NOMO-1 treated with DMSO at 0.1 percent for 48 hours (cell line): ENCODE measurements around the gene TMEM238.
"Not testable (repeated sequence)": the region's sequence is repeated elsewhere in the genome, so short reads cannot be mapped to it uniquely, and the experiment has no call there.

Experiments
- DNase-seq: peaks from one replicate; lab custom pipeline; 2025; ENCODE audit not compliant: unreplicated experiment; lab: John Stamatoyannopoulos, UW

The TMEM238 gene

DNA sequence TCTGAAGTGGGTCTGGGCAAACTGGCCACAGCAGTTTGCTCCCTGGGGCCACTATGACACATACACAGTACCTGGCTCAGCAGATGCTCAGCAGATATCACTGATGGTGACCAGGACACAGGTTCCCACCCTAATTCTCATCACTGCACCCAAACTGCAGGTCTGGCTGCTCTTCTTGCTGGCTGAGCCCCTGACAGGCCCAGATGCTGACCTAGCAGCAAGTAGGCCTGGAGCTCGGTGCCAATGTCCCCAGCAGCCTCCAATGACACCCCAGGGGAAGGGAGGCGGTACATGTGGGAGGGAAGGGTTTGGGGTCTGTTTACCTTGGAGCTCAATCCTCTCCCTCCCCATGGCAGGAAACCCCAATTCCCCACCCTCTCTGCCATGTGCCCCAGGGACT lies 18.4 kb upstream of the TMEM238 start:
- DNase-seq = no peak

DNA sequence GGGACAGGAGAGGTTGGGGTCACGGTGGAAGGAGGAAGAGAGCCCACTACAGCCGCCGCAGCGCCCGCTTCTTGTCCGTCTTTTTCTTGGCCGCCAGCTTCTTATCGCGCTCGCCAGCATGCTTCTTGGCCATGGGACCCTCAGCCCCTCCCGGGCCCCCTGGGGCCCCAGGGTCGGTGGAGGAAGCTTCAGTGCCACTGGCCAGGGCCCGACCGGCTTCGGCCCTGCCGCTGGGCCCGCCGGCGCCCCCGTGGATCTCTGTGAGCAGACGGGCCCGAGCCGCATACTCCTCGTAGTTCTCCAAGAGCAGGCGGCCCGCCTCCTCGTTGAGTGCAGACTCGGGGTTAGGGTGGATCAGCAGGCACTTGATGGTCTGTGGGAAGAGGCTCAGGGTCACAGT lies 17.3 kb upstream of the TMEM238 start:
- not testable (repeated sequence) for DNase-seq

DNA sequence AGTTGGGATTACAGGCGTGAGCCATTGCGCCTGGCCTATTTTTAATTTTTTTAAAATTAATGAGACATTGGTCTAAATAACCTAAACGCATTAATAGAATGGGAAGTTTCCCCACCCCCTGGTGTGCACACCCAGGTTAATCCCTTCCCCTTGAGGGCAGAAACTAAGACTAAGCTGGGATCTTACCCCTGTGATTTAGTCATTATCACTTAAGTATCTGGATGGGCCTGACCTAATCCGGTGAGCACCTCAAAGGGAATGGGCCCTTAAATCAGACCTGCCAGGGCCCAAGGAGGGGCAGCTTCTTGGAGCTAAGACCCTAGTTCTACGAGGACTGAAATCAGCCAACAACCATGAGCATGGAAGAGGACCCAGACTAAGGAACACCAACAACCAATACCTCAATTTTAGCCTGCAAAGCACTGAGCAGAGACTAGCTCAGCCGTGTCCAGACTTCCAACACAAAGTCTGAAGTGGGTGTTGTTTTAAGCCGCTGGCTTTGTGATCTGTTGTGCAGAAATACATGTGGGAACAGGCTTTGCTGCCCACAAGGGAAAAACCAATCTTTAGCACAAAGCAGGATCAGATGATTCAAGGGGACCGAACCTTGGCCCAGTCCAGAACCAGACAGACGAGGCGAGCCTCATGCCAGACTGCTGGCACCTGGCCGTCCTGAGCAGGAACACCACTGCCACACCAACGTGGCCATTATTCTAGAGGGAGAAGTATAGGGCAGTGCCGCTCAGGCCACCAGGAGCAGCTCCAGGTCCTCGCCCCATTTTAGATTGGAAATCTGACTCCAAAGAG lies 16.4 kb upstream of the TMEM238 start:
- no peak for DNase-seq

DNA sequence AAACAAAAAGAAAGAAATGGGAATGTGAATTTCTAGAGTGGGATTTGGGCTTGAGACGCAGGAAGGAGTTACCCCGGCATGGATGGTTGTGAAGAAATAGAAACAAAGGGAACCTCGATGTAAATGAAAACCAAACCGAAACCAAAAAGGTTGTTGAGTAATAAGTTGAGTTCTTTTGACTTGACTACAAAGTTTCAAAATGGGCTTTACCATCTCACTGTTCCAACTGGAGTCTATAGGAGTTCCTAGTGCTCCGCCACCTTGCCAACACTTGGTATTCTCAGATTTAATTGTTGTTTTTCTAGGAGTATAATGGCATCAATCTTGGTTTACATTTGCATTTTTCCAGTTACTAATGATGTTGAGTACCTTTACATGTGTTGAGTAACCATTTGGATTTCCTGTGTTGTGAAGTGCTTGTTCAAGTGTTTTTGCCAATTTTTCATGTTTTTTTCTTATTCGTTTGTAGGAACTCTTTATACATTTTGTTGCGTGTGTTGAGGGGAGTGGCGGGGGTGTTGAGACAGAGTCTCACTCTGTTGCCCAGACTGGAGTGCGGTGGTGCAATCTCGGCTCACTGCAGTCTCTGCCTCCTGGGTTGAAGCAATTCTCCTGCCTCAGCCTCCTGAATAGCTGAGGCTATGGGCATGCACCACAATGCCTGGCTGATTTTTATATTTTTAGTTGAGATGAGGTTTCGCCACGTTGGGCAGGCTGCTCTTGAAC lies 14.3 kb upstream of the TMEM238 start:
- peak; percentile 80 for DNase-seq

DNA sequence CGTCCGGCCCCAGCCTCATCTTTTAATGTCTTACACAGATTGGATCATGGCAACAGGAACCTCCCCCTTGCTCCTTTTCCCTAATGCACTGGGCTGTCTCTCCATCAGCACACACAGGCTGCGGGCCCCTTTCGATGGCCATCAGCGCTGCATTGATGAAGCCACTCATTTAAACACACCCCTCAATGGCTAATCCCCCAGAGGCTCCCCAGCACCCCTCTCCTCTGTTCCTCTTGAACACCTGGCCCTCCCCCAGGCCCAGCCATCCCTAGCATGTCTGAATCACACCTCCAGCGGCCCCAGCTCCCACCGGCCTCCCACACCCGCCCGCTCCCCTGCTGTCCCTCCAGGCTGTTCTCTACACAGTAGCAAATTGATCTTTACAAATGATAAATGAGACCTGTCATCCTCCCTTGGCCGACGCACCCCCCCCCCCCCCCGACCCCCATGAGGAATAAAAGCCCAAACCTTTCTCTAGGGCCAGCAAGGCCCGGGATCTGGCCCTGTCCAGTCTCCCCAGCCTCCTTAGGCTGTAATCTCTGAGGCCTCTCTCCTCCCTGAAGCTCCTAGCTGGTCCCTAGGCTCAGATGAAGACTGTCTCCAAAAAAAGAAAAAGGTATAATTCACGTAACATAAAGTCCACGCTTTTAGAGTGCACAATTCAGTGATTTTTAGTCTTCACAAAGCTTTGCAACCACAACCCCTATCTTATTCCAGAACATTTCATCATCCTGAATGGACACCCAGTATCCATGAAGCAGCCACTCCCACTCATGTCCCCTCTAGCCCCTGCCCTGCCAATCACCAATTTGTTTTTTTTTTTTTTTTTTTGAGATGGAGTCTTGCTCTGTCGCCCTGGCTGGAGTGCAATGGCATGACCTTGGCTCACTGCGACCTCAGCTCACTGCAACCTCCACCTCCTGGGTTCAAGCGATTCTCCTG lies 9.0 kb upstream of the TMEM238 start:
- no peak for DNase-seq

DNA sequence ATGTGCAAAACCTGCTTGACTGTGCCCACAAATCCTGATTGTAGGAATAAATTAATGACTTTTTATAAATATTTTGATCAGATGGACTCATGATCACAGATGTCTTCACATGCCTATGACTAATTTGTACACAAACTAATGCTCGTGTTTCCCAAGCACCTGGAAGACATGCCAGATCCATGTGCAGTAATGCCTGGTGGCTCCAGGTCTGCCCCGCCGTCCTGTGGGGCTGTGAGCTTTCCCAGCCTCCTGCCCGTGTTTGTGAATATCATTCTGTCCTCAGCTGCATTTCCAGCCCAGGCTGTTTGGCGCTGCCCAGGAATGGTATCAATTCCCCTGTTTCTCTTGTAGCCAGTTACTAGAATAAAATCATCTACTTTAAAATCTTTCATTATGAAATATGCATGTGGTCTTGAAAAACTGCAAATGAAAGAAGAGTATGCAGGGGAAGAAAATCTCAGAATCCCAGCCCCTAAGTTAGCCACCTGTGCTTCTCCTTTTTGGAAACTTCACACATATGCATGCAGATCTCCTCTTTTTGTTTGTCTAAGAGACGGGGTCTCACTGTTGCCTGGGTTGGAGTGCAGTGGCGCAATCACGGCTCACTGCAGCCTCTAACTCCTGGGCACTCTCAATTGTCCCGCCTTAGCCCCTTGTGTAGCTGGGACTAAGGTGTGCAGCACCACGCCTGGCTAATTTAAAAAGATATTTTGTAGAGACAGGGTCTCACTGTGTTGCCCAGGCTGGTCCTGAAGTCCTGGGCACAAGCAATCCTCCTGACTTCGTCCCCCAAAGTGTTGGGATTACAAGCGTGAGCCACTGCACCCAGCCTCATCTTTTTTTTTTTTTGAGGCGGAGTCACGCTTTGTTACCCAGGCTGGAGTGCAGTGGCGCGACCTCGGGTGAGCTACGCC lies 7.9 kb upstream of the TMEM238 start:
- DNase-seq = no peak

DNA sequence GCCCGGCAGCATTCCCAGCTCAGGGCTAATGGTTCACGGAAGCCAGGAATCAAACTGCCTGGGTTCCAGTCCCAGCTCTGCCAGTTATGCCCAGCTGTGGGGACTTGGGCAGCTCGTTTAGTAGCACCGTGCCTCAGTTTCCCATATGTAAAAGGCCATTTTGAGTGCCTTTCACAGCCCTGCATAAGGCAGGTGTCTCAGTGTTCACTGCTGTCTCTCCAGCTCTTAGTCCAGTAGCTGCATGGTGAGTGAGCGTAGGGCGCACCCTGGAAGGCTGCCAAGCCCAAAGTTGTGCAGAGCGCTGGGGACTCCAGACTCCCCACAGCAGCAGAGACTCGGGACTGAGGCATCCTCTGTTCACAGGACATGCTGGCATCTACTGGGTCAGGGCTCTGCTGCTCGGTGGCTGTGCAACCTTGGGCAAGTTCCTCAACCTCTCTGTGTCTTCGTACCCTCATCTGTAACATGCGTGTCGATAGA lies 7.1 kb upstream of the TMEM238 start:
- DNase-seq = no peak

DNA sequence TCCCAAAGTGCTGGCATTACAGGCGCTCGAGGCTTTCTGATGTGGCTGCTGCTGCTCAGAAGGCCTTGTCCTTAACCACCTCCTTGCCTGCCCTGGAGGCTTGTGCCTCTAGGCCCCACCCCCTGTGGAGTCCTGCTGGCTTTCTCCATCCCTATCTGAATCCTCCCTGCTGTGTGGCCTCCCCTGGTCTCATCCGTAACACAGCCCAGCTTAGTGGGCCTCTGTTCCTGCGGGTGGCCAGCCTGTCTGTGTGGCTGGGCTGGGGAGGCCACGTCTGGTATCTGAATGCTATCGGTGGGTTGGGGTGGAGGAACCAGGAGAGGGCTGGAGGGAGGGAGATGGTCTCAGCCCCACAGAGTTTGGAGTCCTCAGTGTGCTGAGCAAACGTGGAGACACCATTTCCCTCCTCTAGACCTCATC lies 6.4 kb upstream of the TMEM238 start:
- DNase-seq = no peak

DNA sequence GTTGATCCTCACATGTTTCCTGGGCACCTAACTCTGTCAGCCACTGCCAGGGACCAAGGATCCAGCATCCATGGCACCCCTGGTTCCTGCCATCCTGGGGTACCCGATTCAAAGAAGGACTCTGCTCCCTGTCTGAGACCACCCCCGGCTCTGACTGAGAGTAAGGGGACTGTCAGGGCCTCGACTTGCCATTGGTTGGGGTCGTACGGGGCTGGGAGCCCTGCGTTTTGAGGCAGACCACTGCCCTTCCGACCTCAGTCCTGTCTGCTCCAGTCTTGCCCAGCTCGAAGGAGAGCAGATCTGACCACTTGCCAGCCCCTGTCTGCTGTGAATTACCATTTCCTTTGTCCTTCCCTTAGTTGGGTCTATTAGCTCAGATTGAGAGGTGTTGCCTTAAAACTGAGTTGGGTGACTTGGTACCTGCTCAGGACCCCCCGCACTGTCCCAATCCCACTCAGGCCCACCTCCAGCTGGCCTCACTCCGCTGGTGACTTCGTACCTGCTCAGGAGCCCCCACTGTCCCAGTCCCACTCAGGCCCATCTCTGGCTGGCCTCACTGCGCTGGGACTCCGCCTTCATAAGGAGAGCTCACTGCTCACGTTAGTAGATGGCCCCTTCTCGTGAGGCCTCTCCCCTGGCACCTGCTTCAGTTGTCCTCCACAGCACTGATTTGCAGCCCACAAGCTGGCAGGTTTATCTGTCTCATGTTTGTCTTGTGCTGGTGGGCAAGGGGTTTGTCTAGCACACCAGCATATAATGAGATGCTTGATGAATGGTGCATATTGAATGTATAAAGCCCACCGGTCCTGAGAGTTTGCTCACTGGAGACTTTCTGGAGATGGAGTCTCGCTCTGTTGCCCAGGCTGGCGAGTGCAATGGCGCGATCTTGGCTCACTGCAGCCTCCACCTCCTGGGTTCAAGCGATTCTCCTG lies 5.6 kb upstream of the TMEM238 start:
- DNase-seq = no peak

DNA sequence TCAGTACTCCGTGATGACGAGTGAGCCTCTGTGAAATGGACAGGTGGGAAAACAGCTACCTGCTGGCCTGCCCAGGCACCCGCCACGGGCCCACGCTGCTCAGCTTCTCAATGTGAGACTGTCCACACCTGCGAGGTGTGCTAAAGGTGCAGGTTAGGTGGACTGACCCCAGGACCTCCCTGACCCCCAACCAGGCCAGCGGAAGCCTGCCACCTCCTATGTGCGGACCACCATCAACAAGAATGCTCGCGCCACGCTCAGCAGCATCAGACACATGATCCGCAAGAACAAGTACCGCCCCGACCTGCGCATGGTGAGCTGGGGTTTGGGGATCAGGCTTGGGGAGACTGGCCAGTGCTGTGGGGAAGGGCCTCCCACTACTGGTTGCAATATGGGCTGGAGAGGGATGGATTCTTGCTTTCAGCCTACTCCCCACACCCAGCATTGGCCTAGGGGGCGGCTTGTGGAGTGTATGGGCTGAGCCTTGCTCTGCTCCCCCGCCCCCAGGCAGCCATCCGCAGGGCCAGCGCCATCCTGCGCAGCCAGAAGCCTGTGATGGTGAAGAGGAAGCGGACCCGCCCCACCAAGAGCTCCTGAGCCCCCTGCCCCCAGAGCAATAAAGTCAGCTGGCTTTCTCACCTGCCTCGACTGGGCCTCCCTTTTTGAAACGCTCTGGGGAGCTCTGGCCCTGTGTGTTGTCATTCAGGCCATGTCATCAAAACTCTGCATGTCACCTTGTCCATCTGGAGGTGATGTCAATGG lies 3.8 kb upstream of the TMEM238 start:
- no peak for DNase-seq

DNA sequence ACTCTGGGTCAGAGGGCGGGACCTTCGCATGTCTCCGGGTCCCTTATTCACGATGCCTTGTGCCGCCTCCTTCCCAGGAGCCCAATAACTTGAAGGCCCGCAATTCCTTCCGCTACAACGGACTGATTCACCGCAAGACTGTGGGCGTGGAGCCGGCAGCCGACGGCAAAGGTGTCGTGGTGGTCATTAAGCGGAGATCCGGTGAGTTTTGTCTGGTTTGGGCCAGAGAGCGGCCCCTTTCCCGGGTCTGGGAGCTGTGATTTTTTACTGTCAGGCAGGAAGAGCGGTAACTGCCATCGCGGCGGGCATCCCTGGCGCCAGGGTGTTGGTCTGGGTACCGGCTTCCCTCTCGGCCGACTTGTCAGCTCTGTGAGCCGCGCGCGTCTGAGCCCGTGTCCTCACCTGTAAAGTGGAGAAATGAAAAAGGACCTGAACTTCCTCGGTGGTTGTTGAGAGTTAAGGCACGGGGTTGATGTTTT lies 2.4 kb upstream of the TMEM238 start:
- no peak for DNase-seq

DNA sequence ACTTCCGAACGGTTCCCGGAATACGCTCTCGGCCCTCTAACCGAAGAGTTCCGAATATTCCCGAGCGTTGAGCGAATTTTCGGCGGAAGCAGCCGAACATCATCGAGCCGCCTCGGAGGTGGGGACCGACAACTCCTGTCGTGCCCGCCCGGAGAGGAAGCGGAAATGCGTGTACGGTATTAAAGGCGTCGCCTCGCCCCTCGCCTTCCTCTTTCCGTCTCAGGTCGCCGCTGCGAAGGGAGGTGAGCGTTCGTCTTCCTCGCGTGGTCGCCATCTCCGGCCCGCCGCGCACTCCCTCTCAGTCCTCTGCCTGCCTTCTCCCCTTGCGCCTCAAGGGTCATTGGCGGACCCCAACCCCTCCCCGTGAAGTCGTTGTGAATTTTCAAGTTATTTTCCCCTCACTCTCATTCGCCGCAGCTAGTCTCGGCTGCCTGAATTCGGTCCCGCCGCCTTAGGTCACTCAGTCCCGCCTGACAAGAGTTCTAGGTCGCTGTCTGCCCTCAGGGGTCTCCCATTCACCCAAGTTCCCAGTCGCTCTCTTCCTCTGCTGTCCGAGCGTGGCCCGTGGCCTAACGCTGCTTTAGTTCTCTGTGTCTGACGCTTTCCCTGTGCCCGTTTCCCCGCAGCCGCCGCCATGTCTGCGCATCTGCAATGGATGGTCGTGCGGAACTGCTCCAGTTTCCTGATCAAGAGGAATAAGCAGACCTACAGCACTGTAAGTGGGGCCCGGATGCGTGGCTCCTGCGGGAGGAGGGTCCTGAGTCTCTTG lies 1.8 kb upstream of the TMEM238 start, which contains the start of gene RPL28:
RPL28 (plus strand) TSS at position 209 of the 769 bp plus-strand sequence; CDS start at position 635, 426 bp downstream.
- DNase-seq = peak; percentile 98

DNA sequence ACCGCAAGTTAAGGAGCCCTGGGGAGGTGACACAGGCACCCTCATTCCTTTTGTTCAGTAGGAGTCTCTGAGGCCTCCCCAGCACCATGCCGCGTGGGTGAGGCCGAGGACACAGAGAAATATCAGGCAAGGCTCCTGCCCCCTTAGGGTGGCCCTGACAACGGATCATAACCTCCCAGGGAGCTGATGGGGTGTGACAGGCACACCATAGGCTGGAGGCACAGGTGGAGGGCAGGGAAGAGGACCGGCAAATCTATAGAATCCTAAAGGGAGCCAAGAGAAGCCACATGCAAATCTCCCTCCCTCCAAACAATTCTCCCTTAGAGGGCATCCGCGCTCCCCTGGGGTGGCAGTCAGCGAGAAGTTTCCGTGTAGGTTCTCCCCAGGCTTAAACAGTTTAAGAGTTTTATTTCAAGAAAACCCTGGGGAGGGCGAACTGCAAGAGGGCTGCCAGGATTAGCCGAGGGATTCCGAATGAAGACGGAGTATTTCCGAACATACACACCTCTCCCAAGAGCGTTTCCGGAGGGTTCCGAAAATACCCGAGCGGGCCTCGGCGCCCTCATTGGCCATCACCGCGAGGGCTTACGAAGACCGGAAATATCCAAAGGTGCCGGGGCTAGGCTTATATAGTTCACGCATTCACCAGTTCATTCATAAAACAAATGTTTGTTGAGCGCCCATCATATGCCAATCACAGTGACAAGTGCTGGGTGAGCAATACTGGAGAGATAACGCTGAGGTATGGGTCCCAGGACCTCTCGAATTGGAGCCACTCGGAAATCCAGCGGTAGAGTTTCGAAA lies 1.0 kb upstream of the TMEM238 start:
- DNase-seq = peak; percentile 92

DNA sequence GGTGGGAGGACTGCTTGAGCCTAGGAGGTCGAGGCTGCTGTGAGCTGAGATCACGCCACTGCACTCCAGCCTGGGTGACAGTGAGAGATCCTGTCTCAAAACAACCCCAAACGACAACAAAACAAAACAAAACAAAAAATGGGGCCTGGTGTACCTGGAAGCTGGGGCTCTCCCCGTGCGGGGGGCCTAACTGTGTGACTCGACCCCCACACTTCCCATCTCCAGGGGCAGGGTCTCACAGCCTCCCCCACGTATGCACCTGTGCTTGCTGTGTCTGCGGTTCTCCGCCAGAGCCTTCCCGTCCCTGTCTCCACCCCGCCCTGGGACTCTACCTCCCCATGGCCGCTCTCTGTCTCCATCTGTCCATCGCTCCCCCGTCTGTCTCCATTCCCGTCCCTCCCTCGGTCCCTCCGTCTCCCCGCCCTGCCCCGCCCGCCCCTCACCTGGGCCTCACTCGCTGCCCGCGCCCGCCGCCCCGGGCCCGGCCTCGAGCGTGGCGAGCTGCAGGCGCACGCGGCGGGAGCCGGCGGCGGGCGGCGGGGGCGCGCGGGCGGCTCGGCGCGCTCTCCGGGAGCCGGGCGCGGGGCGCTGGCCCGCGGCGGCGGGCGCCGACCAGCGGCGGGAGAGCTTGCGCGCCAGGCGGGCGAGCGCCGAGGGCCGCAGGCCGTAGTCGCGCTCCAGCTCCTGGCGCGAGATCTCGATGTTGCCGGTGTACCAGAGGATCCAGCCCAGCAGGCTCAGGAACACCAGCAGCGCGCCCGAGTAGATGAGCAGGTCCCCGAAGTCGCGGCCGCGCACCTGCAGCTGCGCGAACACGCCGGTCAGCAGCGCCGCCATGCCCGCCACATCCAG lies 587 bp downstream of the TMEM238 start:
- peak; percentile 56 for DNase-seq

DNA sequence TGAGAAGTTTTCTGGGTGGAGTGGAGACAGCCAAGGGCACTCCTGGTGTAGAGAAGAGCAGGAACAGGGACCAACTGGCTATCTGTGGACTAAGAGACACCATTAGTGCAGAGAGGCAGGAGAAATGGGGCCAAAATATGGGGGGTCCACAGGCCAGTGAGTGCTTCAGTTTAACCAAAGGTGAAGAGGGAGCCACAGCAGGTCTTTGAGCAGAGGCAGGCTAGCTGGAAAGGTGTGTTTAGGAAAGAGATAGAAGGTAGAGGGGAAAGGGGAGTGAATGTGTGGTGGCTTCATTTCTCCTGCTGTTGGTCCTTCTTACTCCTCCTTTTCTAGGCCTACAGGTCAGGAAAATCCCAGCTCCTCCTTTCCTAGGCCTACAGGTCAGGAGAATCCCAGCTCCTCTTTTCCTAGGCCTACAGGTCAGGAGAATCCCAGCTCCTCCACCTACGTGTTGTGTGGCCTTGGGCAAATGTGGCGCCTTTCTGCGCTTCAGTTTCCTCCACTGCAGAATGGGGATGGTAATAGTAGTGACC lies 1.5 kb downstream of the TMEM238 start:
- no peak for DNase-seq
